Testis (tissue), 3 donors: ENCODE data around the gene RSPO4. TPM values are rescaled to one million over a fixed set of nuclear protein-coding genes. Genes with fewer than 3 reads are reported as not detected.

Source experiments
- DNase-seq: peaks from one replicate; pipeline ENCODE4 v3.0.0-alpha.2; 2019
- H3K27ac ChIP-seq, 2 donors: fragments of 200-600 bp; sonication (generic); one replicate each; pipeline ENCODE4 v1.5.1; 2019
- H3K27me3 ChIP-seq: fragments of 200-600 bp; sonication (generic); one replicate; pipeline ENCODE4 v1.5.1; 2019
- H3K36me3 ChIP-seq: fragments of 200-600 bp; sonication (generic); one replicate; pipeline ENCODE4 v1.5.1; 2017; ENCODE audit warnings: low read depth; ENCODE audit errors: missing control alignments
- H3K4me1 ChIP-seq: fragments of 200-600 bp; sonication (generic); one replicate; pipeline ENCODE4 v1.5.1; 2019
- H3K4me3 ChIP-seq, 2 donors: fragments of 200-600 bp; sonication (generic); one replicate each; pipeline ENCODE4 v1.5.1; 2017 to 2019
- H3K9me3 ChIP-seq: fragments of 200-600 bp; sonication (generic); one replicate; pipeline ENCODE4 v1.5.1; 2017
- POLR2A ChIP-seq: fragments of 450-650 bp; IDR thresholded peaks from one replicate; pipeline ENCODE4 v1.6.1; 2017; ENCODE audit warnings: antibody characterized with exemption, mild to moderate bottlenecking, moderate library complexity
- WGBS, 2 donors: methylation state at CpG; one replicate each; pipeline ENCODE4 v1.1.5; 2018; 5-methylcytosine and 5-hydroxymethylcytosine counted together
- intact Hi-C: fragments of 100-400 bp; cut with DNase I; formaldehyde crosslinking; loops from one replicate; pipeline ENCODE4 v1.15.1; 2023; ENCODE audit warnings: low total_unique reads
- polyA plus RNA-seq: library from polyadenylated mRNA; stranded (reverse); fragments of 350-450 nt; fragmentation: Illumina TruSeq; extraction: RNeasy Lipid Tissue Mini Kit (QIAGEN cat#74804); gene quantifications from one replicate; pipeline ENCODE4 v1.2.3, GENCODE V29; 2014; ENCODE audit warnings: low read depth, low replicate concordance; ENCODE audit not compliant: insufficient read depth
- total RNA-seq, 2 donors: library from RNA; depleted of rRNA; stranded (reverse); fragments of >200 nt; gene quantifications; one replicate each; pipeline ENCODE4 v1.2.3, GENCODE V29; 2016
- TF ChIP-seq, protein P1 (sequence below), 3 experiments: fragments of 450-650 bp in 2 of 3; fragments of 200-600 bp in 1 of 3; sonication (generic) in 1 of 3; IDR thresholded peaks; one replicate each; pipeline ENCODE4 v1.5.1; 2016 to 2019; ENCODE audit warnings: antibody characterized with exemption in 3 of 3, mild to moderate bottlenecking in 2 of 3, moderate library complexity in 1 of 3

Gene RSPO4
- total and polyA plus RNA-seq, 3 donors from 2014 or later, result 2.2 to 3.2 (median 2.6) TPM

DNA sequence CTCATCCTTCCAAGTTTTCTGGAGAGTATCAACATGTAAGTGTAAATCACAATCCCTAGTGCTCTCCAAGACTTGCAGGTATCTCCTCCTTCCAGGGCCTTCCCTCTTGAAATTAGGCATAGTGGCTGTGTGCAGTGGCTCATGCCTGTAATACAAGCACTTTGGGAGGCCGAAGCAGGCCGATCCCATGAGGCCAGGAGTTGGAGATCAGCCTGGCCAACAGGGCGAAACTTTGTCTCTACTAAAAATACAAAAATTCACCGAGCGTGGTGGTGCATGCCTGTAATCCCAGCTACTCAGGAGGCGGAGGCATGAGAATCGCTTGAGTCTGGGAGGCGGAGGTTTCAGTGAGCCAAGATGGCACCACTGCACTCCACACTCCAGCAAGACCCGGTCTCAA is 76.6 kb downstream of the RSPO4 start:
- Histone ChIP-seq H3K27me3 (no peaks in the 10 kb centered on the region), H3K4me3 (no peak overlapping the region), H3K27ac (no peak overlapping the region), H3K9me3 (no peaks in the 10 kb centered on the region), H3K36me3 (no peaks in the 10 kb centered on the region), H3K4me1 (no peaks in the 10 kb centered on the region)
- intact Hi-C loops, result no loop called here
- TF ChIP-seq, protein P1, sequence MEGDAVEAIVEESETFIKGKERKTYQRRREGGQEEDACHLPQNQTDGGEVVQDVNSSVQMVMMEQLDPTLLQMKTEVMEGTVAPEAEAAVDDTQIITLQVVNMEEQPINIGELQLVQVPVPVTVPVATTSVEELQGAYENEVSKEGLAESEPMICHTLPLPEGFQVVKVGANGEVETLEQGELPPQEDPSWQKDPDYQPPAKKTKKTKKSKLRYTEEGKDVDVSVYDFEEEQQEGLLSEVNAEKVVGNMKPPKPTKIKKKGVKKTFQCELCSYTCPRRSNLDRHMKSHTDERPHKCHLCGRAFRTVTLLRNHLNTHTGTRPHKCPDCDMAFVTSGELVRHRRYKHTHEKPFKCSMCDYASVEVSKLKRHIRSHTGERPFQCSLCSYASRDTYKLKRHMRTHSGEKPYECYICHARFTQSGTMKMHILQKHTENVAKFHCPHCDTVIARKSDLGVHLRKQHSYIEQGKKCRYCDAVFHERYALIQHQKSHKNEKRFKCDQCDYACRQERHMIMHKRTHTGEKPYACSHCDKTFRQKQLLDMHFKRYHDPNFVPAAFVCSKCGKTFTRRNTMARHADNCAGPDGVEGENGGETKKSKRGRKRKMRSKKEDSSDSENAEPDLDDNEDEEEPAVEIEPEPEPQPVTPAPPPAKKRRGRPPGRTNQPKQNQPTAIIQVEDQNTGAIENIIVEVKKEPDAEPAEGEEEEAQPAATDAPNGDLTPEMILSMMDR (IDR thresholded peaks at IDR 0.05), result no peak
- no peak for TF ChIP-seq POLR2A
- WGBS, 2 donors, result 71 to 92% methylated on average over 9 of the region's 9 CpGs
- no peak for DNase-seq

DNA sequence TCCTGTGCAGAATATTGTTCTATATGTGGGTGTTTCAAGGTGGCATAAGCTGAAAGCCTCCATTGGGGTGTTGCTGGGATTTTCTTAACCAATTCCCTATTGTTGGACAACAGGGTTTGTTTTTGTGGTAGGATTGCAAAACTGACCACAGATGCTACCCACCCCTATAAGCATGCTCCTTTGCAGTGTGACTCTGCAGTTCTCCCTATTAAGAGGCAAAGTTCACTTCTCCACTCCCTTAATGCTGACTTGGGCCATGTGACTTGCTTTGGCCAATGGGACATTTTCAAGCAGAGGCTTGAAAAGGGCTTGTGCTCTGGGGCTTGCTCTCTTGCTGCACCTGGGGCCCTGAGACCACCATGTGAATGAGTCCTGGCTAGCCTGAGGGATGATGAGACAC is 77.5 kb downstream of the RSPO4 start:
- Histone ChIP-seq H3K27ac (no peak overlapping the region), H3K36me3 (no peaks in the 10 kb centered on the region), H3K4me1 (no peaks in the 10 kb centered on the region), H3K27me3 (no peaks in the 10 kb centered on the region), H3K9me3 (no peaks in the 10 kb centered on the region), H3K4me3 (no peak overlapping the region)
- intact Hi-C loops, result no loop called here
- no peak for DNase-seq
- TF ChIP-seq, protein P1 (IDR thresholded peaks at IDR 0.05), result no peak
- no peak for TF ChIP-seq POLR2A

DNA sequence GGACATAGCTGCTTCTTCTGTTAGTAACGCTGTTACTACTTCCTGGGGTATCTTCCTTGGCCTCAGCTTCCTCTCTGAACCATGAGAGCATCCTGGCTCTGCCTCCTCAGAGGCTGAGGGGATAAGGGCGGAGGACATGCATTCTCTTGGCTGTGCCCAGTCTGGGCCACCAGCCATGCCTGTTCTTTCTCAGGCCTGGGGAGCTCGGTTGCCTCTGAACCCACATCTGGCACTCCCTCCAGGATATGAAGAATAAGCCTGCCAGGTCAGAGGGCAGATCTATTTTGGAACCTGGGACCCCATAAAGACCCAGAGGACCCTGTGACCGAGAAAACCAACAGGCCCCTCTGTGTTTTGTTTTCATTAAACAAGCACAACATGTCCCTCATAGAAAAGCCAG is 79.3 kb downstream of the RSPO4 start:
- DNase-seq, result peak; percentile 58
- TF ChIP-seq, protein P1 (IDR thresholded peaks at IDR 0.05), result no peak
- no peak for TF ChIP-seq POLR2A
- intact Hi-C loops, result no loop called here
- Histone ChIP-seq H3K4me1 (peaks cover 2% of the 10 kb centered on the region), H3K27ac (no peak overlapping the region), H3K27me3 (no peaks in the 10 kb centered on the region), H3K36me3 (no peaks in the 10 kb centered on the region), H3K9me3 (no peaks in the 10 kb centered on the region), H3K4me3 (no peak overlapping the region)
- 38 to 42% methylated on average over 3 to 4 of the region's 4 CpGs for WGBS, 2 donors

DNA sequence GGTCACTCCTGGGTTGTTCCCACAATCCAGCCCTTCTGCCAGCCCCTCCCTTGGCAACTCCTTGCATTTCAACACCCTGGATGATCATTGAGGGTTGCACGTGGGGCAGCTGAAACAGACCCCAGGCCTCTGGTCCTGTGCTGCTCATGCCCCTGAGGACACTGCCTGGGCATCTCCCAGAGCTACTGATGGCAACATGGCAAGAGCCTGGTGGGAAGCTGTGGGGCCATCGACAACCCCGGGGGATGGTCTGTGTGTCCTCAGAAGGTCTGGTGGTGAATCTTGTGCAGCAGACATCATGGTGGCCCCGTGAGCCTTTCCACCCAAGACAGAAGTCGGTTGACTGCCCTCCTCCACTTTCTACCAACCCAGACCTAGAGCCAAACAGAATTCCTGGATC is 81.0 kb downstream of the RSPO4 start:
- Histone ChIP-seq H3K4me1 (peaks cover 14% of the 10 kb centered on the region), H3K27me3 (no peaks in the 10 kb centered on the region), H3K4me3 (no peak overlapping the region), H3K9me3 (no peaks in the 10 kb centered on the region), H3K36me3 (no peaks in the 10 kb centered on the region), H3K27ac (no peak overlapping the region)
- TF ChIP-seq POLR2A, result no peak
- TF ChIP-seq, protein P1 (IDR thresholded peaks at IDR 0.05), result no peak
- DNase-seq, result no peak
- WGBS, 2 donors, result 96% methylated on average over 4 to 5 of the region's 5 CpGs
- intact Hi-C loops, result no loop called here

DNA sequence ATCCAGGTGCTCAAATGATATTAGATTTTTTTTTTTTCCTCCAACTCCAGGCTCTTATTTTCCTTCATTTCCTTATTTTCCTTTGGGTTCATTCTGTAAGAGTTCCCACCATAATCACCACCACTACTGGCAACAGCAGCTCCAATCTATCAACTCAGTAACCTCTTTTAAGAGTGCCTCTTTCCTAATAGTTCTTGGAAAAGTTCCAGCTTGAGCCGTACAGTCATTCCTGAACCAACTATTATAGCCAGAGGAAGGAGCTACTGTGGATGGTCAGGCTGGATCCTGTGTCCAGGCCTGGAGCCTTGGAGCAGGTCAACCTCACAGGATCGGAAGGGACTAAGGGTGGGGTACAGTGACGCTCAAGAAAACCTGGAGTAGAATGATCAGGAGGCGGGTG is 81.8 kb downstream of the RSPO4 start:
- TF ChIP-seq, protein P1 (IDR thresholded peaks at IDR 0.05), result no peak
- TF ChIP-seq POLR2A, result no peak
- H3K27ac ChIP-seq, result no peak overlapping the region
- H3K27me3 ChIP-seq, result no peaks in the 10 kb centered on the region
- no peak overlapping the region for H3K4me3 ChIP-seq
- H3K4me1 ChIP-seq, result peaks cover 21% of the 10 kb centered on the region
- intact Hi-C loops, result no loop called here
- DNase-seq, result no peak
- H3K36me3 ChIP-seq, result no peaks in the 10 kb centered on the region
- no peaks in the 10 kb centered on the region for H3K9me3 ChIP-seq
- 78 to 92% methylated on average over 1 to 4 of the region's 4 CpGs for WGBS, 2 donors
